Left lobe of liver (tissue), 2 donors: ENCODE measurements around the gene TH. TPM values are rescaled to one million over a fixed set of nuclear protein-coding genes. Genes with fewer than 3 reads are reported as not detected.
"Not testable (repeated sequence)": the region's sequence is repeated elsewhere in the genome, so short reads cannot be mapped to it uniquely, and the experiment has no call there.

Experiments used
- ATAC-seq: fragments of 200-7000 bp; cut with Tn5 transposase; one replicate; pipeline ENCODE4 v1.9.1; 2020; ENCODE audit warnings: mild to moderate bottlenecking, moderate library complexity
- DNase-seq: peaks from one replicate; pipeline ENCODE4 v3.0.0-alpha.2; 2020; ENCODE audit warnings: low spot score
- total RNA-seq: library from RNA; stranded (reverse); gene quantifications from one replicate; pipeline ENCODE4 v1.2.1, GENCODE V29; 2021
- donor health status: DM: no; HTN: no; CAD: no; lungs with moderate emphysema.
- donor health status: DM: no; HTN: yes; CAD: no.

Gene TH
- total RNA-seq, 1 donor from 2014 or later = not detected

- ATAC-seq = no peak
- DNase-seq = no peak
Observed at GRCh38 chr11:2133241-2134021, 38.2 kb downstream of the TH start.

- ATAC-seq (no peak), DNase-seq (no peak)
Observed at GRCh38 chr11:2132874-2133240, 38.8 kb downstream of the TH start.

- ATAC-seq (no peak), DNase-seq (no peak)
Observed at GRCh38 chr11:2132246-2132645, 39.4 kb downstream of the TH start.

GRCh38 chr11:2131371-2132236, 40.0 kb downstream of the TH start:
- DNase-seq = no peak

GRCh38 chr11:2130881-2131352, 40.7 kb downstream of the TH start:
- ATAC-seq (no peak), DNase-seq (no peak)

More at GRCh38 chr11:2131371-2132236, 40.0 kb downstream of the TH start:
- no peak for ATAC-seq

- DNase-seq (no peak), ATAC-seq (no peak)
Observed at GRCh38 chr11:2129699-2130366, 41.8 kb downstream of the TH start.

- ATAC-seq (no peak), DNase-seq (no peak)
Observed at GRCh38 chr11:2129308-2129698, 42.3 kb downstream of the TH start.

GRCh38 chr11:2128511-2129307, 42.9 kb downstream of the TH start:
- no peak for DNase-seq
- no peak for ATAC-seq

GRCh38 chr11:2128130-2128510, 43.5 kb downstream of the TH start:
- DNase-seq (no peak), ATAC-seq (peak; percentile 29)

GRCh38 chr11:2127482-2128129, 44.0 kb downstream of the TH start:
- no peak for DNase-seq

GRCh38 chr11:2126520-2127085, 45.0 kb downstream of the TH start:
- no peak for DNase-seq

More at GRCh38 chr11:2127482-2128129, 44.0 kb downstream of the TH start:
- peak; percentile 33 for ATAC-seq

GRCh38 chr11:2124736-2125484, 46.7 kb downstream of the TH start:
- ATAC-seq, DNase-seq: not testable (repeated sequence)

More at GRCh38 chr11:2126520-2127085, 45.0 kb downstream of the TH start:
- no peak for ATAC-seq

GRCh38 chr11:2123628-2123960, 48.0 kb downstream of the TH start:
- ATAC-seq (peak; percentile 7), DNase-seq (no peak)

- DNase-seq (no peak), ATAC-seq (peak; percentile 74)
Observed at GRCh38 chr11:2122907-2123627, 48.5 kb downstream of the TH start.

- no peak for DNase-seq
- ATAC-seq = peak; percentile 62
Observed at GRCh38 chr11:2122222-2122906, 49.3 kb downstream of the TH start.

GRCh38 chr11:2121227-2122130, 50.1 kb downstream of the TH start:
- DNase-seq (no peak), ATAC-seq (no peak)
